Inflammatory macrophage treated with lipopolysaccharide for 4 hours (primary cell): Measurements from ENCODE around the gene YTHDC1.
"Not testable (repeated sequence)": the region's sequence is repeated elsewhere in the genome, so short reads cannot be mapped to it uniquely, and the experiment has no call there.

ENCODE experiments used
- DNase-seq: peaks from one replicate; pipeline ENCODE4 v3.0.0-alpha.2; 2020

The YTHDC1 gene

GRCh38 chr4:68287704-68288392 lies 62.0 kb downstream of the YTHDC1 start:
- DNase-seq, result no peak

GRCh38 chr4:68283714-68284113 lies 66.2 kb downstream of the YTHDC1 start:
- no peak for DNase-seq

GRCh38 chr4:68283095-68283494 lies 66.8 kb downstream of the YTHDC1 start:
- DNase-seq, result no peak

GRCh38 chr4:68281796-68282740 lies 67.8 kb downstream of the YTHDC1 start:
- not testable (repeated sequence) for DNase-seq

GRCh38 chr4:68278029-68278428 lies 71.9 kb downstream of the YTHDC1 start:
- no peak for DNase-seq

GRCh38 chr4:68277627-68278026 lies 72.3 kb downstream of the YTHDC1 start:
- no peak for DNase-seq

- DNase-seq, result no peak
These were observed 77.0 kb downstream of the YTHDC1 start for GRCh38 chr4:68272860-68273259.

GRCh38 chr4:68272380-68272779 lies 77.5 kb downstream of the YTHDC1 start:
- no peak for DNase-seq

GRCh38 chr4:68271851-68272357 lies 78.0 kb downstream of the YTHDC1 start:
- DNase-seq, result peak; percentile 27

- no peak for DNase-seq
These were observed 82.4 kb downstream of the YTHDC1 start for GRCh38 chr4:68267433-68267944.

- DNase-seq, result no peak
These were observed 84.9 kb downstream of the YTHDC1 start for GRCh38 chr4:68264875-68265565.
